Umbilical cord (tissue), 2 donors: ENCODE results near the gene AP1M1. TPM values are rescaled to one million over a fixed set of nuclear protein-coding genes. Genes with fewer than 3 reads are reported as not detected.

Experiments
- DNase-seq: peaks from one replicate; pipeline ENCODE4 v3.0.0-alpha.2; 2015; ENCODE audit warnings: low spot score
- total RNA-seq: library from RNA; depleted of rRNA; stranded (reverse); fragments of >200 nt; gene quantifications from one replicate; pipeline ENCODE4 v1.2.3, GENCODE V29; 2014; ENCODE audit warnings: low replicate concordance; ENCODE audit not compliant: insufficient read depth

Gene AP1M1
- total RNA-seq, 1 donor from 2014 or later = 16.1 TPM

DNA sequence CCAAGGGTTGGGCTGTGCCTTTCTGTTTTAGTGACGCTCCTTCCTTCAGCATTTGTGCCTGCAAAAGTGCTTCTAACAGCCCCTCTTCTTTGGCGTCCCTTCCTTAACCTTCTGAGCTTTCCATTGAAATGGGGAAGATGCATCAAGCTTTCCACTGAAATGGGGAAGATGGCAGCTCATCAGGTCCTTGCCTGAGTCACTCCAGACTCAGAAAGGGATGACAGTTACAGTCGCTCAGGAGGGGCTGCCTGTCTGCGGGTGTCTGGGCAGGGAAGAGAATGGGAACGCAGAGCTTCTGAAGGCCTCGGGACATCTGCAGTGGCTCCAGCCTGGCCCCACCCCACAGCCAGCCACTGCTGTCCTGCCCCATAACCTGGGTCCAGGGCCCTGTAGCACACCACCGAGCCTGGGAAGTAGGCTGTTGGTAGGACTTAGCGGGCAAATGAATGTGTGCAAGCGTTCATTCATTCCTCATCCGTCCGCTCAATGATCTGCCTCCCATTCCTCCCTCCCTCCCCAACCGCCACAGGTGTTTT lies 9.8 kb downstream of the AP1M1 start:
- DNase-seq = no peak

DNA sequence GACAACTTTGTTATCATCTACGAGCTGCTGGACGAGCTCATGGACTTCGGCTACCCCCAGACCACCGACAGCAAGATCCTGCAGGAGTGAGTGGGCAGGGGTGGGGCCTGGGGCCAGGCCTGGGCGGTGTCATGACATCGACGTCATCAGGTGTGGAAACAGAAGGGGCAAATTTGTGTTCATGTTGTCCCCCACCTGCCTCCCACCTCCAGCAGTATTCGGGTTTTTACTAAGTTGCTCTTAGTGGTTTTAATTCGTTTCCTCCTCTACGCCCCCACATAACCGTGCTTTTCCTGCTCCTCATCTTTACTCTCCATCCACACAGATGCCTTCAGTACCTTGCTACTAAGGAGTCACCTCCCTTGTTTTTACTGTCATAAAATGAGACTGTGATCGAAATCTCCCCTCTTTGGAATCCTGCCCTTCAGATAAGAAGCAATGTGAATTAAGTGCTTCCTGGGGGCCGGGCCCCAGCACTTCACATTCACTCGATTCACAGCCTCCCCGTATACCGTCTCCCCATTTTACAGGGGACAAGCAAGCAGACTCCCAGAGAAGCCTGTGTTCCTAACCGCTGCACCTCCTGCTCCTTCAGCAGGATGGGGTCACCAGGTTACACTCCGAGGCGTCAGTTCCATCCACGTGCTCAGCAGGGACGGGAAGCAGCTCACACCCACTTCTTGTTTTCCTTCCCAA lies 10.5 kb downstream of the AP1M1 start:
- no peak for DNase-seq

DNA sequence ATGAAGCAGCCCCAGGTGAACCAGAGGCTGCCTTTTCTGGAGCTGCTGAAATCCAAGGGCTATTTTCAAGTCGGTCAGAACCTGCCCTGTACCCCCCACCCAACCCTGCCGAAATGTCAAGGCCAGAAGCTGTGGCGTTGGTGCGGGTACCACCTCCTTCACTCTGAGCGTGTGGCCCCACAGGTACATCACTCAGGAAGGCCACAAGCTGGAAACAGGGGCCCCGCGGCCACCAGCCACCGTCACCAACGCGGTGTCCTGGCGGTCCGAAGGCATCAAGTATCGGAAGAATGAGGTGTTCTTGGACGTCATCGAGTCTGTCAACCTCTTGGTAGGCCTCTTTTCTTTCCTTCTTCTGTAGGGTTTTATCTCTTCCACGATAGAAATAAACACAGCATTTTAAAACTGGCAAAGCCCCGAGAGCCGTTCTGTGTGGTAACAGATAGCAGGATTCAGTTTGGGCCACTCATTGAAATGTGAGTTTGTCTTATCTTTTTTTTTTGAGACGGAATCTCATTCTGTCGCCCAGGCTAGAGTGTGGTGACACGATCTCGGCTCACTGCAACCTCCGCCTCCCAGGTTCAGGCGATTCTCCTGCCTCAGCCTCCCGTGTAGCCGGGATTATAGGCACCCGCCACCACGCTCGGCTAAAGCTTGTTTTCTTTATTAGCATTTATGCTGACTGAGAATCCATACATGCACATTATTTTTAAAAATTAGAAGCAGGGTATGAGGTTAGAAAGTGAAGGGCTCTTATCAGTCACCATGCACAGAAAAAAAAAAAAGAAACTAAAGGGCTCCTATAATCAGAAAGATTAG lies 11.3 kb downstream of the AP1M1 start:
- DNase-seq = no peak

DNA sequence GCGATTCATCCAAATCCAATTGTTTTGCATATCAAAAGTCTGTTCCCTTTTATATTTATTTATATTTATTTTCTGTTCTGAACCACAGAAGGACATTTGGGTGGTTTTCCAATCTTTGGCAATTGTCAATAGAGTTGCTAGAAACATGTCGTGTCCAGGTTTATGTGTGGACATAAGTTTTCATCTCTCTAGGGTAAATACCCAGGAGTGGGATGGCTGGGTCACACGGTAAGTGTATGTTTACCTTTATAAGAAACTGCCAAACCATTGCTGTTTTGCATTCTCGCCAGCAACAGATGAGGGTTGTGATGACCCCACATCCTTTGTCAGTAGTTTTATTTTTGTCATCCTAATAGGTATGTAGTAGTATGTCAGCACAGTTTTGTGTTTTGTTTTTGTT lies 12.5 kb downstream of the AP1M1 start:
- no peak for DNase-seq

DNA sequence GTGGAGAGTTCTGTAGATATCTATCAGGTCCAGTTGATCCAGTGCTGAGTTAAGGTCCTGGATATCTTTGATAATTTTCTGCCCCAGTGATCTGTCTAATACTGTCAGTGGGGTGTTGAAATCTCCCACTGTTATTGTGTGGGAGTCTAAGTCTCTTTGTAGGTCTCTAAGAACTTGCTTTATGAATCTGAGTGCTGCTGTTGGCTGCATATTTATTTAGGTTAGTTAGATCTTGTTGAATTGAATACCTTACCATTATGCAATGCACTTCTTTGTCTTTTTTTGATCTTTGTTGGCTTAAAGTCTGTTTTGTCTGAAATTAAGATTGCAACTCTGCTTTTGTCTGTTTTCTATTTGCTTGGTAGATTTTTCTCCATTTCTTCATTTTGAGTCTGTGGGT lies 15.4 kb downstream of the AP1M1 start:
- DNase-seq = no peak

DNA sequence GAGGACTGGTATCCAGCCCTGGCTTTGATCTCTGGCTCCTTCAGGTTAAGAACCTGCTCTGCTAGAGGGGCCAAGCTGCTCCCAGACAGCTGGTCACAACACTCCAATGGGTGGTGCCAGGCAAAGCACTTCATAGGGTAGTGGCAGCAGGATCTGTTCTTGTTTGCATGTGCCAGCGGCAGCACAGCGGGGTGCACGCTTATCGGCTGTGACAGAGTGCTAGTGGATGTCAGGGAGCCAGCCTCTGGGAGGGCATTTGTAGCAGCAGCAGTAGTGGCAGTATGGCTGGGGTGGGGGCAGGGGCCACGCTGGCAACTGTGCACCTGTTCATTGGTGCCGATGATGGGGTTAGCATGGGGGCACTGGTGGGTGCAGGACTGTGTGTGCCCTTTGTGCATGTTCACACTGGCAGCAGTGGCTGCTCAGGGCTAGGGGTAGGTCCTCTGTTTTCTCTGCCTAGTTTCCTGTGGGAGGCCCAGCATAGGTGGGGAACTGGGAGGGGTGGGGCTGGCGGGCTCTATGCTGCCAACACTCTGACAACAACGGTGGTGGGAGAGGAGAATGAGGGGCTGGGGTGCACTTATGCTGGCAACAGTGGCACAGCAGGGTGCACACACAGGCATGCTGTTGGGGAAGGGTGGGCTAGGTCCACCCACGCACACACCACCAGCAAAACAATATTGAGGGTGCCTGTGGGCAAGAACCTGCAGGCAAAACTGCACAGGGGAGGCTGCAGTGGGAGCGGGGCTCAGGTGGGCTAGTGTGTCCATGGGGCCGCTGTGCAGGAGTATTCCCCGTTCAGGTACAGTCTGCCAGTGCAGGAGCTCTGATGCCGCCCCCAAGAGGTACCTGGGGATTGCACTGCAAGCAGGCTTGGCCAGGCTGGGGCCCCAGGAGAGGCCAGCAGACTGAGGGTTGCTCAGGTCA lies 19.3 kb downstream of the AP1M1 start:
- no peak for DNase-seq

DNA sequence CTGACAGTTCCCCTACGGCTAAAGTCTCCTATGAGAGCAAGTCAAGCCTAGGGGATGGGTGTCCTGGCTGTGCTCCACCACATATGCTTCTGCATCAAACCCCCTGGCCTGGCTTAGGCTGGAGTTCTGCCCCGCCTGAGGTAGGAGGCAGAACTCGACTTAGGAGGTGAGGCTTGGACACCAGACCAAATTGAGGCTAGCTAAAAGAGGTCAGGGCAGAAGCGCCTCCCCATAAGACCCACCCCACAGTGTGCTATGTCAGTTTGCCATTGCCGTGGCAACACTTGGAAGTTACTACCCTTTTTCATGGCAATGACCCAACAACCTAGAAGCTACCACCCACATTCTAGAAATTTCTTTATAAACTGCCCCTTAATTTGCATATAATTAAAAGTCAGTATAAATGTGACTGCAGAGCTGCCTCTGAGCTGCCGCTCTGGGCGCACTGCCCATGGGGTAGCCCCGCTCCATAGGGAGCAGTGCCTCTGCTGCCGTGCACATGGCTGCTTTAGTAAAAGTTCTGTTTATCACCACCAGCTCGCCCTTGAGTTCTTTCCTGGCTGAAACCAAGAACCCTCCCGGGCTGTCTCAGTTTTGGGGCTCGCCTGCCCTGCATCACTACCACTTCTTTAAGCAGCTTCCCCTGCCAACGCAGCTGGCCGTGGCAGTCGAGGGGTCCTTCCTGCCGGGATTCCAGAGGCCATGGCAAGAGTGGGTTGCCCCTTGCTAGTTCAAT lies 20.2 kb downstream of the AP1M1 start:
- DNase-seq = no peak

DNA sequence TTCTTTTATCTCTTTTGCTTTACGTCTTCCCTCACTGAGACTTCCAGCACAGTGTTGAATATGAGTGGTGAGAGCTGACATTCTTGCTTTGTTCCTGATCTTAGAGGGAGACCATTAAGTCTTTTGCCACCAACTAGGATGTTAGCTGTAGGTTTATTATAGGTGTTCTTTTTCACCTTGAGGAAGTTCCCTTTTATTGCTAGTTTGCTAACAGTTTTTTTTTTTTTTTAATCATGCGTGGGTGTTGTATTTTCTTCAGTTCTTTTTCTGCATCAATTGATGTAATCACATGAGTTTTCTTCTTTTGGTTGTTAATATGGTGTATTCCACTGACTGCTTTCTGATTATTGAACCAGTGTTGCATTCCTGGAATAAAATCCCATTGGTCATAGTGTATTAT lies 21.1 kb downstream of the AP1M1 start:
- no peak for DNase-seq

DNA sequence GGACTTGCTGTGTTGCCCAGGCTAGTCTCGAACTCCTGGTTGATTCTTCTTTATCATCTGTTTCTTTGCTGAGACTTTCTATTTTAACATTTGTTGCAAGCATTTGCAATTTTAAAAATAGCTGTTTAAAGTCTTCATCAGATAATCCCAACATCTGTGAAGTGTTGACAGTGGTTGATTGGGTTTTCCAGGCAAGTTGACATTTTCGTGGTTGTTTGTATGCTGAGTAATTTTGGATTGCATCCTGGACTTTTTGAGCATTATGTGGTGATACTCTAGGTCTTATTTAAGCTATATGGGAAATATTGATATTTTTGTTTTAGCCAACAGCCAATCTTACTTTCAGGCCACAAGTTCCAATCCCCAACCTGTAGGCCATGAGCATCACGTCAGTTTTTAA lies 25.1 kb downstream of the AP1M1 start:
- no peak for DNase-seq

DNA sequence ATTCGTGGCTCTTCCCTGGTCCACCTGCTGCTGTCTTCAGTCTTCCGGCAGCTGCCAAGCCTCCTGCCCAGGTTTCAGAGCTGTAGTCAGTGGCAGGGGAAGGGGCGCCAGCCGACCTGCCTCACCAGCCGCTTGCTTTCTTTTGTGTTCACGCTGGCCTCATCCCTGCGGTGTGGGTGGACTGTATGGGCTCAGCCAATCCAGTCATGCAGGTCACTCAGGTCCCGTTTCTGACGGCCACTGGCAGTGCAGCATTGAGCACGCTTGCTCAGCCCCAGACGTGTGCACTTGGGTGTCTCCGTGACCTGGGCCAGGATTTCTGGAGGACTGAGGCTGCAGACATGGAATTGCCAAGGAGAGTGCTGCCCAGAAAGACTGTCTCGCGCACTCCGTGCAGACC lies 26.0 kb downstream of the AP1M1 start:
- no peak for DNase-seq

DNA sequence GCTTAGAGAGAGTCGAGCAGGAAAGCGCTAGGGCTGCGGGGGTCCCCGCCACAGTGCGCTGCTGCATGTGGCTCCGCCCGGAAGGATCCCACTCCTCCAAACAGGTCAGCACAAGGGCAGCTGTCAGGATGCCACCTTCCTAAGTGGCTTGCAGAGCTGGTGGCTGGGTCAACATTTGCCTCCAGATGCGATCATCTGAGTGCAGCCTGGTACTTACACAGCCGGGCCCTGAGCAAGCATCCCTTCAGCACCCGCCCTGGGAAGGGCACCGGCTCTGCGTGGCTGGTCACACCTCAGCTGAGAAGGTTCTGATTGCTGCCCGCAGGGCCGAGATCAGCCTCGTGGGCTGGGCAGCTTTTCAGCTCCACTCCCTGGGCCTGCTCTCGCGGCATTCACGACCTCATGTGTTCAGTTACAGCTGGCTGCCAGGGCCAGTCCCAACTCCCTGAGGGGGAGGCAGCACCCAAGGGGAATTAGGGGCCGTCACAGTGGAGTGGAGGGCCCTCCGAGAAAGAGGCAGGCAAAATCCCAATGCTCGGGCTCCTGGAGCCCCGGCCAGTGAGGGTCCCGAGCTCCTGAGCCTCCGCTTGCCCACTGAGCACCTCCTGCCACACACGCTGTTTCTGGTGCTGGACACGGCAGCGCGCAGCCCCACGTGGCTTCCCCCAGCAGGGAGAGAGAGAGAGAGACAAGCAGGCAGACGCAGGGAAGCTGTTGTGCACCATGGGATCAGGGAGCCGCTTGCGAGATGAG lies 26.8 kb downstream of the AP1M1 start:
- no peak for DNase-seq

DNA sequence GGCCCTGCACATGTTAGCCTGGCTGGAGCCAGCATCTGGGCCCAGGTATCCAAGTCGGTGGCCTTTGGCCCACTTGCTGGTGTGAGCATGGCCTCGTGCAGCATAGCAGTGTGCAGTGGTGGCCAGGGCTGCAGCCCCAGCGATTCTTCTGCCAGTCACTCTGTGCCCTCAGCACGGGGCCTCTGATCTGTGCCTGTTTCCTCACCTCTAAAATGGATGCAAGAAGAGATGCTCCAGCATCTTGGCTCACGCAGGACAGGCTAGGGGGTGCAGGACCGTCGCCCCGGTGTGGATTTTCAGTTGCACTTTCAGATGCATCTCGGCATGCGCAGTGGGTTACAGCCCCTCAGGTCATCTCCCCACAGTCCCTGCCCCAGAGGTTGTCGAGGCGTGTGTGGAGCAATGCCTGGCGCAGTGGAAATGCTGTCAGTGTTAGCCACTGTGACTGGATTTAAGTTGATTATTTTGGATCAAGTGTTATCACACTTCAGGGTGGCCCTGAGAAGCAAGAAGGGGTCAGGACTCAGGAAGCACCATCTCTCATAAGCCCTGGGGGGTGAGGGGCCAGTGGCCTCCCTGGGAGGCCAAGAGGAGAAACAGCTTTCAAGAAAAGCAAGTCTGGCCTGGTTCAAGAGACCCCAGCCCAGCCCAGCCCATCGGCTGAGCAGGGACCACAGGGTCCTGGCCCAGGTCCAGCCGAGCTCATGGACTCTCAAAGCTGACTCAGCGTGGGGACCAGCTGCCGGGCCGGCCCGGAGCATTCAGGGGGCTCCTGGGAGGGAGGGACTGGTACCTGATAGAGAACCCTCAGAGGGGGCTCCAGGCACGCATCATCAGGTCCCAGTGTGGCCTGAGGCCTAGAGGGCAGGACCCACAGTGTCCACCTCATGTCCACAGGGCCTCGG lies 27.8 kb downstream of the AP1M1 start:
- no peak for DNase-seq

DNA sequence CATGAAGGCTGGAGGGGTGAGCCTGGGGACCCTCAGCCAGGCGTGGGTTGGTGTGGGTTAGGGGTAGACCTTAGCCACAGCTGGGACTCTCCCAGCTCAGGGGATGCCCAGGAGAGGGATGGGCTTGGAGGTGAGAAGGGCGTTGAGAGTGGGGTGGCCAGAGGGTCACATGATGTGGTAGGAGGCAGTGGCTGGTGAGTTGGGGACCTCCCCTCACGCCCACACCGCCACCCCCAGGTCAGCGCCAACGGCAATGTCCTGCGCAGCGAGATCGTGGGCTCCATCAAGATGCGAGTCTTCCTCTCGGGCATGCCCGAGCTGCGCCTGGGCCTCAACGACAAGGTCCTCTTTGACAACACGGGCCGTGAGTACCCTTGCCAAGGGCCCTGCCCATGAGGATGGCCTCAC lies 28.5 kb downstream of the AP1M1 start:
- no peak for DNase-seq

DNA sequence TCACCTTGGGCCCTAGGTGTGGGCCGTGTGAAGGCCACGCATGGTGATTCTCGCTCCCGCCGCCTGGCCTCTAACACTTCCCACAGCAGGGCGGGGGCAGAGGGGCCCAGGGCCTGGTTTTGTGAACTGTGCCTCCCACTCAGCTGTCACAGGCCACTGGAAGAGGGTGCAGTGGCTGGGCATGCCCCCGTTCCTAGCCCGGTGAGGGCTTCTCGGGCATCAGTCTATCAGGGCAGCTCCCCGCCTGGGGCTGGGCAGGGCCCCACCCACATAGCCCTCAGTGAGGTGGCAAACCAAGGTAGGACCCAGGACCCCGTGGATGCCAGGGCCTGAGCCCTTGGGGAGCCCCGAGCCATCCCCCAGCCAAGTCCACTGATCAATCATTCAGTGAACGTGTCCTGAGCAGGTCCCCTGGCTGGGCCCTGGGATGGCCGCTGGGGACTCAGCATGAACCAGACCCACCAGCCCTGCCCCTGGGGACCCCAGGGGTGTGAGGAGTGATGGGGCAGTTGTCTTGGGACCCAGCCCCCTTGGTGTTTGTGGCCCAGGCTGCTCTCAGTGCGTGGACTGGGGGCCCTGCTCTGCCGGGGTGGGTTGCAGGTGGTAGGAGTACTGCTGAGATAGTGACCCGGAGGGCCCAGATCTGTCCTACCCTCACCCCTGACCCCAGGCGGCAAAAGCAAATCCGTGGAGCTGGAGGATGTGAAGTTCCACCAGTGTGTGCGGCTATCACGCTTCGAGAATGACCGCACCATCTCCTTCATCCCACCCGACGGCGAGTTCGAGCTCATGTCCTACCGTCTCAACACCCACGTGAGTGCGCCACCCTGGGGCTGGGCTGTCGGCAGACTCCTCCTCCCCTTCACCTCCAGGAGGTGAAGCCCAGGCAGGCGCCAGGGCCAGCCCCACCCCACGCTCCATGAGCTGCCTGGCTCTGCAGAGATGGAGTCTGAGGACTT lies 29.4 kb downstream of the AP1M1 start:
- no peak for DNase-seq

DNA sequence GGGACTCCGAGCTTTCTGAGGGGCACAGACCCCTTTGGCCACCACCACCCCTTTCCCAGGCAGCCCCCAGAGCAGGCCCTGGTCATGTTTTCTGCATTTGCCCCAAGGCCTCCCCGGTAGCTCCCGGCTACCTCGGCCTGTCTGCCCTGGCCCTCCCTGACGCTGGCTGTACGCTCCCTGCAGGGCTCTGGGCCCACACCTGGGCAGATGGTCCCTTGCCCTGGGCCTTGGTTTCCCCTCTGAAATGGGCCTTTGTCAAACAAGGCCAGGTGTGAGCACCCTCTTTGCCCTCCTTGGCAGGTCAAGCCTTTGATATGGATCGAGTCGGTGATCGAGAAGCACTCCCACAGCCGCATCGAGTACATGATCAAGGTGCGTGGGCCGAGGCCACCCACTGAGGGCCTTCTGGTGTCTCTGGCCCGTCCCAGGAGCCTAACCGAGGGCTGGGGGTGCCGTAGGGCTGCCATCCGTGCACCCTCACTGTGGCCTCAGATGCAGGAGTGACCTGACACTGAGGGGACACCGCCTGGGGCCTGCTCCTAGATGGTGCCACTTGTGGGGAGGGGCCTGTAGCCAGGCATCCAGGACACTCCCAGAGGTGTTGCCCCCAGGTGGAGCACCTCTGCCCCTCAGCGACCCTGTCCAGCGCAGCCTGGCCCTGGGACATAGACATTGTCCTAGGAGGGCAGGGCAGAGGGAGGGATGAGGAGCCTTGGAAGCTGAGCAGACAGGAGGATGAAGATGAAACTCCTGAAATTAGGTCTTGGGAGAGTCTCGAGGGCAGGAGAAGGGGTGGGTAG lies 30.3 kb downstream of the AP1M1 start:
- DNase-seq = no peak

DNA sequence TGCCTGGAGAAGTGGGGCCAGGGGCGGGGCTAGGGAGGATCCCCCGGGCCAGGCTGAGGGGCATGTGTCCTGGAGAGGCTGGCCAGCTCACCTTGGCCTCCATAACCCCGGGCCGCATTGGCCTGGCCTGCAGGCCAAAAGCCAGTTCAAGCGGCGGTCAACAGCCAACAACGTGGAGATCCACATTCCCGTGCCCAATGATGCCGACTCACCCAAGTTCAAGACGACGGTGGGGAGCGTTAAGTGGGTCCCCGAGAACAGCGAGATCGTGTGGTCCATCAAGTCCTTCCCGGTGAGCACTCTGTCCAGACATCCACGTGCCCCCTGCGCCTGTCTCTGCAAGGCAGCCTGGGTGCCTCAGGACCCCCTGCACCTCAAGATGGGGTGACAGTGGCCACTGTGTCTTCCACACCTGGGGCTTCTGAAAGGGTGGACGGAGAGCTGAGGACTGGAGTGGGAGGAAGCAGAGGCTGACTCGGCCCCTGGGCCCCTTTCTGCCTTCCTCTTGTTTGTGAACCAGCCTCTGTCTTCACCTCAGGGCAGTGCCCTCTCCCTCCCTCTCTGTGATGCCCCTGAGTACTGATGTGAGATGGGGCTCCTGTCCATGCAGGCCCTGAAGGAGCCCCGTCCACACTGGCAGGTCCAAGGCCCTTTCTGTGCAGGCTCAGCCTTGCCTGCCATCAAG lies 31.1 kb downstream of the AP1M1 start:
- no peak for DNase-seq

DNA sequence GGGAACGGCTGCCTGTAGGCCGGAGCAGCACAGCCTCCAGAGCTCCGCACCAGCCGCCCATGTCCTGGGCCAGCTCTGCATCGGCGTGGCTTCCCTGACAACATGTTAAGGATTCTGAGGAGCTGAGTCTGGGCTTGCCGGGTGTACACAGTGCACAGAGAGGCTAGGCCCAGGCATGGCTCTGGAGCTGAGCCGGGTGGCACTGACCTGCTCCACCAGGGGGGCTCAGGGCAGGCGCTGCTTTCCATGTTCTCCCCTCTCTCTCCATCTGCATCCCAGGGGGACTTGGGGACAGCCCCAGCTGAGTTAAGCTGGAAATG lies 31.6 kb downstream of the AP1M1 start:
- no peak for DNase-seq
